Measurements from ENCODE around the gene ACTR2.

DNA sequence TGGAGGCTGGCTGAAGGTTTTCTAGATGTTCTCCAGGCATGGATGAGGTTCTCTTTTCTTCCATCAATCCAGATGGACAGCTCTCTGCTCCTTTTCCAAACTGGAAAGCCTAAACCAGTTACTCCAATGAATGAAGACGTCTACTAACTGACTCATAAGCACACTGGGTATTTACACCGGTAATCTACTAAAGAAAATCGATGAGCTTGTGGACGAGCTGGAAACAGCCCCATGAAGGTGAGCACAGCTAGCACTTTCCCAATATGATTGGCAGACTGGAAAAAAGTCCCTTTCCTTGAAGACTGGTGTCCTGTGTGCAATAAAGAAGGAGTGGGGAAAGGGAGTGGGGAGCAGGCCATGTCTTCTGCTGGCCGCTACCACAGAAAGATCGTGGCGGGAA lies 84.0 kb downstream of the ACTR2 start:
- no peak for TF ChIP-seq POLR2A (IDR thresholded peaks at IDR 0.05)
- TF ChIP-seq, protein P1, sequence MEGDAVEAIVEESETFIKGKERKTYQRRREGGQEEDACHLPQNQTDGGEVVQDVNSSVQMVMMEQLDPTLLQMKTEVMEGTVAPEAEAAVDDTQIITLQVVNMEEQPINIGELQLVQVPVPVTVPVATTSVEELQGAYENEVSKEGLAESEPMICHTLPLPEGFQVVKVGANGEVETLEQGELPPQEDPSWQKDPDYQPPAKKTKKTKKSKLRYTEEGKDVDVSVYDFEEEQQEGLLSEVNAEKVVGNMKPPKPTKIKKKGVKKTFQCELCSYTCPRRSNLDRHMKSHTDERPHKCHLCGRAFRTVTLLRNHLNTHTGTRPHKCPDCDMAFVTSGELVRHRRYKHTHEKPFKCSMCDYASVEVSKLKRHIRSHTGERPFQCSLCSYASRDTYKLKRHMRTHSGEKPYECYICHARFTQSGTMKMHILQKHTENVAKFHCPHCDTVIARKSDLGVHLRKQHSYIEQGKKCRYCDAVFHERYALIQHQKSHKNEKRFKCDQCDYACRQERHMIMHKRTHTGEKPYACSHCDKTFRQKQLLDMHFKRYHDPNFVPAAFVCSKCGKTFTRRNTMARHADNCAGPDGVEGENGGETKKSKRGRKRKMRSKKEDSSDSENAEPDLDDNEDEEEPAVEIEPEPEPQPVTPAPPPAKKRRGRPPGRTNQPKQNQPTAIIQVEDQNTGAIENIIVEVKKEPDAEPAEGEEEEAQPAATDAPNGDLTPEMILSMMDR (IDR thresholded peaks at IDR 0.05), result no peak
